Effector memory CD4-positive, alpha-beta T cell (primary cell): ENCODE measurements around the gene ATCAY.
"Not testable (repeated sequence)": the region's sequence is repeated elsewhere in the genome, so short reads cannot be mapped to it uniquely, and the experiment has no call there.

ENCODE experiments used
- DNase-seq, 3 donors: peaks; one replicate each; pipeline ENCODE4 v3.0.0-alpha.2; 2020
- H3K27ac ChIP-seq: 2 replicates; pipeline ENCODE4 v1.7.0; 2013; ENCODE audit warnings: mild to moderate bottlenecking, low read length, moderate library complexity; ENCODE audit not compliant: insufficient read depth, poor library complexity, severe bottlenecking
- H3K27me3 ChIP-seq: replicated peaks from 2 replicates; pipeline ENCODE4 v1.7.0; 2013; ENCODE audit warnings: mild to moderate bottlenecking, low read length; ENCODE audit not compliant: insufficient read depth, control insufficient read depth, poor library complexity, severe bottlenecking
- H3K36me3 ChIP-seq: 2 replicates; pipeline ENCODE4 v1.7.0; 2013; ENCODE audit warnings: mild to moderate bottlenecking, low read length, moderate library complexity; ENCODE audit not compliant: control insufficient read depth, insufficient read depth
- H3K4me1 ChIP-seq: 2 replicates; pipeline ENCODE4 v1.7.0; 2013; ENCODE audit warnings: low read length, mild to moderate bottlenecking; ENCODE audit not compliant: control insufficient read depth, insufficient read depth, poor library complexity, severe bottlenecking
- H3K4me3 ChIP-seq: 2 replicates; pipeline ENCODE4 v1.7.0; 2013; ENCODE audit warnings: low read length, low read depth, mild to moderate bottlenecking; ENCODE audit not compliant: insufficient read depth, poor library complexity, severe bottlenecking
- H3K9me3 ChIP-seq: 2 replicates; pipeline ENCODE4 v1.7.0; 2013; ENCODE audit warnings: mild to moderate bottlenecking, low read length, moderate library complexity; ENCODE audit not compliant: control insufficient read depth

ATCAY gene

DNA sequence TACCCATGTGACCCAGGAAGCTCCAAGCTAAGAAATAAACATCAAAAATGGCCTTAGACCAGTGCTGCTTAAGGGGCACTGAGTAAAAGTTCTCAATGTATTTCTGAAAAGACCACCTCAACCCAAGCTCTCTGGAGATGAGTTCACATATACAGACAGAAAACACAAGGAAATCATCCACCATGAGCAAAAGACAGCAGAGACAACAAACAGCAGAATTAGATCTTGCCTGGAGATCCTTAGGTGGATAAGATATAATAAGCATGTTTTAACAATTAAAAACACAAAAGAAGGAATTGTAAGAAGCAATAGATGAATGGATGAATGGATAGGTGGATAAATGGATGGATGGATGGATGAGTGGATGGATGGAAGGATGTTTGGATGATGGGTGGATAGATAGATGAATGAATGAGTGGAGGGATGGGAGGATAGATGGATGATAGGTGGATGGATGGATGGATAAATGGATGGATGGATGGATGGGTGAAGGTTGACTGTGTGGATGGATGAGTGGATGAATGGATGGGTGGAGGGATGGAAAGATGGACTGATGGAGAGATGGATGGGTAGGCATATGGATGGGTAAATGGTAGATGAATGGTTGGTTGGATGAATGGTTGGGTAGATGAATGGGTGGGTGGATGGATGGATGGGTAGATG, 42.7 kb downstream of the ATCAY start:
- no peaks in the 10 kb centered on the region for H3K4me1 ChIP-seq
- no peaks in the 10 kb centered on the region for H3K36me3 ChIP-seq
- no peak overlapping the region for H3K27ac ChIP-seq
- H3K27me3 ChIP-seq: no peaks in the 10 kb centered on the region
- H3K9me3 ChIP-seq: peaks cover 8% of the 10 kb centered on the region
- no peak overlapping the region for H3K4me3 ChIP-seq
- no peak for DNase-seq

DNA sequence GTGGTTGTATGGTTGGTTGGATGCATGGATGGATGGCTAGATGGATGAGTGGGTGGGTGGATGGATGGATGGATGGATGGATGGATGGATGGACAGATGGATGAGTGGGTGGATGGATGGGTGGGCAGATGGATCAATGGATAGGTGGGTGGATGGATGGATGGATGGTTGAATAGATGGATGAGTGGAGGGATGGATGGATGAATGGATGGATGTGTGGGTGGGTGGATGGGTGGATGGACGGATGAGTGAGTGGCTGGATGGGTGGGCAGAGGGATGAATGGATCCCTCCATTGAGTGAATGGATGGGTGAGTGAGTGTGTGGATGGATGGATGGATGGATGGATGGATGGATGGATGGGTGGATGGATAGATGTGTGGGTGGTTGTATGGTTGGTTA, 43.4 kb downstream of the ATCAY start:
- Histone ChIP-seq H3K4me1 (no peaks in the 10 kb centered on the region), H3K4me3 (no peak overlapping the region), H3K9me3 (peaks cover 8% of the 10 kb centered on the region), H3K27ac (no peak overlapping the region), H3K36me3 (no peaks in the 10 kb centered on the region), H3K27me3 (no peaks in the 10 kb centered on the region)
- no peak for DNase-seq

DNA sequence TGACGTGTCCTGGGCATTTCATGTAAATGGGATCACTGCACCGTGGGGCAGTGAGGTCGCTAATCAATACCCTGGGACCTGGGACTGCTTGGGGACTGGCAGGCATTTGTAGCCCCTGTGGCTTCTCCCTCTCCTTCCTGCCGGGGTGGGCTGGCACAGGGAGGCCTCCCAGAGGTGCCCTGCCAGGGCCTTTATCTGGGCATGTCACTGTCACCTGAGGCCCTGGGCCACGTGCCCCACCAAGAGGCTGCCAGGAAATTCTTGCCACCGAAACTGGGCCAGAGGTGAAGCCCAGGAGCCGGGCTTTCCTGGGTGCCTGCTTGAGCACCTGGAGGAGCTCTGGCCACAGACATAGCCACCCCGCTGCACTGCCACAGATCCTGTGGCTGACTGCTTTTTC, 50.6 kb downstream of the ATCAY start:
- Histone ChIP-seq H3K36me3 (no peaks in the 10 kb centered on the region), H3K9me3 (no peaks in the 10 kb centered on the region), H3K27ac (no peak overlapping the region), H3K4me1 (no peaks in the 10 kb centered on the region), H3K27me3 (peaks cover 16% of the 10 kb centered on the region), H3K4me3 (no peak overlapping the region)
- no peak for DNase-seq

DNA sequence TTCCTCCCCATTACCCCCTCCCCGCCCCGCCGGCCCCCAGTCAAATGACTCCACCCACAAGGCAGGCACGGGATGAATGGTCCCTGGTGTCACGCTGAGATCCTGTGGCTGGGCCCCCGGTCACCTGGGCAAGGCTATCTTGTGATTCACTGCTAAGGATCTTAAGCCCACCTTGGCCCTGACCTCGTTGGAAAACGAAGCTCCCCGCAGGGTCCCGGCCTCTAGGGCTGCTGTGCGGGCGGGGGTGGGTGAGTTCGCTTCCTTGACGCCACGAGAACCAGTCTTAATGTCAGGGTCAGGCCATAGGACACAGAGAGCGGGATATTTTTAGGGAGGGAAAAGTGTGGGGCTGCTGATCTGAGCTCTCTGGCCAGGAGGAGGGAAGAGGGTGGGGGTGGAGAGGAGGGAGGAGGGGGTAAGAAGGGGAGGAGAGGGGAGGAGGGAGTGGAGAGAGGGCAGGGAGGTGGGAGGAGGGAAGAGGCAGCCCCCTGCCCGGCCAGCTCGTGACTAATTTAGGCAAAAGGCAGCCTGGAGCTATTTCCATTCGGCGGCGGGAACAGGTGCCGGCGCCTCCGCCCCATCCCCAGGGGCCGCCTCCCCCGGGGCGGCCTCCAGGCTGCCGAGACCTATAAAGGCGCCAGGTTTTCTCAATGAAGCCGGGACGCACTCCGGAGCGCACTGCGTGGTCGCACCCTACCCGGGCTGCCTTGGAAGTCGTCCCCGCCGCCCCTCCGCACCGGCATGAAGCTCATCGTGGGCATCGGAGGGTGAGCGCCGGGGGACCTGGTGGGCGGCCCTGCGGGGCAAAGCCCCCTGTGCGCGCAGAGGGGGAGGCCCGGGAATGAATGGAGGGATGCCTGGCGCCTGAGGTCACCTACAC, 52.7 kb downstream of the ATCAY start, which contains the start of gene NMRK2:
Gene NMRK2 (plus strand): TSS at position 139 of the 880 bp plus-strand sequence. CDS start 603 bp downstream, at position 742.
- DNase-seq: no peak
- peaks cover 16% of the 10 kb centered on the region for H3K27me3 ChIP-seq
- no peaks in the 10 kb centered on the region for H3K4me1 ChIP-seq
- H3K36me3 ChIP-seq: no peaks in the 10 kb centered on the region
- H3K4me3 ChIP-seq: no peak within 1 kb of the TSS
- no peaks in the 10 kb centered on the region for H3K9me3 ChIP-seq
- H3K27ac ChIP-seq: no peak within 1 kb of the TSS

DNA sequence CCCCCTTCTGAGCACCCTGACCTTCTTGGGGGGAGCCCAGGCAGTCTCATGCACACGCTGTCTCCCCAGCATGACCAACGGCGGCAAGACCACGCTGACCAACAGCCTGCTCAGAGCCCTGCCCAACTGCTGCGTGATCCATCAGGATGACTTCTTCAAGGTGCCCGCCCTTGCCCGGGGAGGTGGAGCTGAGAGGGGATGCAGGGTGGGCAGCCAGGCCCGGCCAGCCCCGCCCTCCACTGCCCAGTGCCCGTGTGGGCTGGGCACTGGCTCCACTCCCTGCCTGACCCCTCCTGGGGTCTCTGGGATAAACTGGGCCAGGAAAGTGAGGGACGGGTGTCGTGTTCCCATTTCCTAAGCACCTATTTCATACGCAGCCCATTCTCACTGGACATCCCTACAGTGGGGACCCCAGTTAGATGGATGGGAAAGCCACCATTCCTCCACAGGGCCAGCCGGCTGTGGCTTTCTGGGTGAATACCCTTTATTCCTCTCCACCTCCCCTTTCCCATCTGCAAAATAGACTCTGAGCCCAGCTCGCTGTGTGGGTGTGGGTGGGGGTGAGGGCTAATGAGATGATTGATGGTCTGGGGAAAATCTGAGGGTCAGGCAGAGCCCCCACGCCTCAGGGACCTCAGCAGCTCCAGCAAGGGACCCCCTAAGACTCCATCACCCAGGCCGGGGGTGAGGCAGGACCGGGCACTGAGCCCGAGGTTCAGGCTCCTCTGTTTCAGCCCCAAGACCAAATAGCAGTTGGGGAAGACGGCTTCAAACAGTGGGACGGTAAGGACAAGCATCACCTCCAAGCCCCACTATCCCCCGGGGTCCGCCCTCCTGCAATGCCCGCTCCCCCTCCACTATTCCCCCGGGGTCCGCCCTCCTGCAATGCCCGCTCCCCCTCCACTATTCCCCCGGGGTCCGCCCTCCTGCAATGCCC, 56.3 kb downstream of the ATCAY start:
- Histone ChIP-seq H3K27me3 (peaks cover 16% of the 10 kb centered on the region), H3K4me1 (no peaks in the 10 kb centered on the region), H3K4me3 (no peak overlapping the region), H3K27ac (no peak overlapping the region), H3K36me3 (no peaks in the 10 kb centered on the region), H3K9me3 (no peaks in the 10 kb centered on the region)
- no peak for DNase-seq

DNA sequence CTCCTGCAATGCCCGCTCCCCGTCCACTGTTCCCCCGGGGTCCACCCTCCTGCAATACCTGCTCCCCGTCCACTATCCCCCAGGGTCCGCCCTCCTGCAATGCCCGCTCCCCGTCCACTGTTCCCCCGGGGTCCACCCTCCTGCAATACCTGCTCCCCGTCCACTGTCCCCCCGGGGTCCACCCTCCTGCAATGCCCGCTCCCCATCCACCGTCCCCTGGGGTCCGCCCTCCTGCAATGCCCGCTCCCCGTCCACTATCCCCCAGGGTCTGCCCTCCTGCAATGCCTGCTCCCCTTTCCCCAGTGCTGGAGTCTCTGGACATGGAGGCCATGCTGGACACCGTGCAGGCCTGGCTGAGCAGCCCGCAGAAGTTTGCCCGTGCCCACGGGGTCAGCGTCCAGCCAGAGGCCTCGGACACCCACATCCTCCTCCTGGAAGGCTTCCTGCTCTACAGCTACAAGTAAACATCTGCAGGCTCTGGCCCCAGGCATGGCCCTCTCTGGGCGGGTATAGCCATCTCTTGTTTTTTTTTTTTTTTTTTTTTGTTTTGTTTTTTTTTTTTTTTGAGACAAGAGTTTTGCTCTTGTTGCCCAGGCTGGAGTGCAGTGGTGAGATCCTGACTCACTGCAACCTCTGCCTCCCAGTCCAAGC, 57.9 kb downstream of the ATCAY start:
- H3K36me3 ChIP-seq, H3K4me1 ChIP-seq, H3K9me3 ChIP-seq, H3K4me3 ChIP-seq, H3K27ac ChIP-seq, DNase-seq, H3K27me3 ChIP-seq: not testable (repeated sequence)

DNA sequence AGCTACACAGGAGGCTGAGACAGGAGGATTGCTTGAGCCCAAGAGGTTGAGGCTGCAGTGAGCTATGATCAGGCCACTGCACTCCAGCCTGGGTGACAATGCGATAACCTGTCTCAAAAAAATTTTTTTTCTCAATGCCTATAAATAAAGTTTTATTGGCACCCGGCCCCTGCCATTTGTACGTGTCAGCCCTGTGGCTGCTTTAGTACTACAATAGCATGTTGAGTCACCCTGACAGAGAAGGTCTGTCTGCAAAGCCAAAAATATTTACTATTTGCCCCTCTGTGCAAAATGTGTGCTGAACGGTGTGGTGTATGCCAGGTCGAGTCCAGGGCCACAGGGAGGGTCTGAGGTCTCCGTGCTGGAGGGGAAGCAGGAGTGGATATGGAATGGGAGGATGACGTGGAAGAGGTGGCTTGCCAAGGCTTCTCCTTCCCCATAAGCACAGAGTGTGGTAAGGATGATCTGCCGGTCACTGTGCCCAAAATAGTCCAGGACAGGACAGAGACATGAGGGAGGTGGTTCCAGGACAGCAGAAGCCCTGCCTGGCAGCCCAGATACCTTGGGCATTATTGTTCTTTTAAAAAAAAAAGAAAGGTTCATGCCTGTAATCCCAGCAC, 62.4 kb downstream of the ATCAY start:
- H3K27me3 ChIP-seq: no peaks in the 10 kb centered on the region
- H3K27ac ChIP-seq: no peak overlapping the region
- H3K4me1 ChIP-seq: no peaks in the 10 kb centered on the region
- no peak for DNase-seq
- H3K4me3 ChIP-seq: no peak overlapping the region
- no peaks in the 10 kb centered on the region for H3K9me3 ChIP-seq
- H3K36me3 ChIP-seq: no peaks in the 10 kb centered on the region

DNA sequence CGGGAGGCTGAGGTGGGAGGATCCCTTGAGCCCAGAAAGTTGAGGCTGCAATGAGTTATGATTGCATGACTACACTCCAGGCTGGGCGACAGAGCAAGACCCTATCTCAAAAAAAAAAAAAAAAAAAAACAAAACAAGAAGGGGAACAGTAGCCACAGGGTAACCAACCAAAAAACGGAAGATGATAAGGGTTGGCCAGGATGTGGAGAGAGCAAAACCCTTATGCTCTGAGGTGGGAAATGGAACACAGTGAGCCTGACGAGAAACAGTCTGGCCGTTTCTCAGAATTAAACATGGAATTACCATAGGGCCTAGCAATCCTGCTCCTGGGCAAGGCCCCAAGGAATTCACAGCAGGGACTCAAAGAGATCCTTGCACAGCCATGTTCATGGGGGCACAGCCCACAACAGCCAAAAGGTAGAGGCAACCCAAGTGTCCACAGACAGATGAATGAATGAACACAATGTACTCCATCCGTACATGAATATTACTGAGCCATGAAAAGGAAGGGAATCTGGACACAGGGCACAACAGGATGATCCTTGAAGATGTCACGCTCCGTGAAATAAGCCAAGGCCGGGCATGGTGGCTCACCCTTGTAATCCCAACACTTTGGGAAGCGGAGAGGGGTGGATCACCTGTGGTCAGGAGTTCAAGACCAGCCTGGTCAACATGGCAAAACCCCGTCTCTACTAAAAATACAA, 63.7 kb downstream of the ATCAY start:
- Histone ChIP-seq H3K4me1 (no peaks in the 10 kb centered on the region), H3K27me3 (no peaks in the 10 kb centered on the region), H3K9me3 (no peaks in the 10 kb centered on the region), H3K27ac (no peak overlapping the region), H3K4me3 (no peak overlapping the region), H3K36me3 (no peaks in the 10 kb centered on the region)
- DNase-seq: no peak

DNA sequence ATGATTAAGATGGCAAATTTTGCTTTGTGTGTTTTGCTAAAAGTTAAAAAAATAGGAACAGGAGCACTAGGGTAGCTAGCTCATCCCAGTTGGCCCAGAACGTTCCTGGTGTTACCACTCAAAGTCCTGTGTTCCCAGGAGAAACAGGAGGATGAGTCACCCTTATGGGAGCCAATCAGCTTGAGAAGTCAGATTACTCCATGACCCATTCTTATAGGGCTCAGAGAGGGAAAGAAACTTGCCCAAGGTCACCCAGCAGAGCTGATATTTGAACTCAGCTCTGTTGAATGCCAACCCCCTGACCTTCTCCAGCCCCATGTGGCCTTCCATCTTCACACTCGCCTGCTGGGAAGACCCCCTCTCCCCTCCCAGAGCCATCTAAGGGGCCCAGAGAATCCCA, 65.4 kb downstream of the ATCAY start:
- Histone ChIP-seq H3K36me3 (no peaks in the 10 kb centered on the region), H3K4me3 (no peak overlapping the region), H3K4me1 (no peaks in the 10 kb centered on the region), H3K27ac (no peak overlapping the region), H3K27me3 (no peaks in the 10 kb centered on the region), H3K9me3 (no peaks in the 10 kb centered on the region)
- DNase-seq: no peak
